ENCODE measurements around the gene FGFRL1. TPM values are rescaled to one million over a fixed set of nuclear protein-coding genes. Genes with fewer than 3 reads are reported as not detected.

FGFRL1 gene
- total and polyA plus RNA-seq, 2 of the 13 experiments (the other 11 are each of a cell fraction or from before 2014, with no cell fraction given), result 19.1 to 30.6 TPM

DNA sequence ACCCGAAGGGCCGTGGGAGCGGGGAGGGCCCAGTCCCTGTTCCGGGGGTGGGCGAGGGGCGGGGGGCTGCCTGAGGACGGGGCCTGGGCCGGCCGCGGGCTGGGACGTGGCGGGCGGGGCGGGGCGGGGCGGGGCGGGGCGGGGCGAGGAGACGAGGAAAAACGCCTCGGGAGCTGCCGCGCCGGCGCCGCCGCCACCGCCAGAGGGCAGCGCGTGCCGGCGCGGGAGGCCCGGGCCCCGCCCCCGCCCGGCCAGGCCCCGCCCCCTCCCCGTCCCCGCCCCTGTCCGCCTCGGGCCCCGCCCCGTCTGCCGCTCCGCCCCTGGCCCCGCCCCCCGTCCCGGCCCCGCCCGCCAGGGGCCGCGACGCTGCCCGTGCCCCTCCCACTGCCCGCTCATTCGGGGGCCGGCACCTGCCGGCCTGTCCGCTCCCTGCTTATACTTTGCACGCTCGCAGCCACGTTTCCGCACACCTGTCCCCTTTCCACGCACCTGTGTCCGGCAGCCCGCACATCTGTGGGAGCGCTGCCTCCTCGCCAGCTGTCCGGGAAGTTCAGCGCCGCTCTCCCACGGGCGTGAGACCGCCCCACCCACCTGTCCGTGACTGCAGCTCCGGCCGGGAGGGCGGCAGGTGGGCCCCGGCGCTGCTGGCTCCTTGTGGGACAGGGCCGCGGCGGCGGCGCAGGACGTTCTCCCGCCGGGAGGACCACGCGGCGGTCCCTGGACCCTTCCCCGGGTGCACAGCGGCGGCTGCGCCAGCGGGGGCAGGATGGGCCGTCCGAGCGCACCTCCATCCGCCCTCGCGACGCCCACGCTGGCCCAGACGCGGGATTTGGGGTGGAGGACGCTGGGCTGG is 1.7 kb upstream of the FGFRL1 start (continued):
- TF ChIP-seq MAFK (conservative IDR thresholded peaks at IDR 0.05 in 1 of 2, IDR thresholded peaks at IDR 0.05 in 1 of 2; ENCODE audit: low read length in 2 of 2) (no peak), SUZ12 (IDR thresholded peaks at IDR 0.05; ENCODE audit: low read depth, low read length) (no peak), PRPF4 (IDR thresholded peaks at IDR 0.05; ENCODE audit: low read depth, low read length, poor library complexity, severe bottlenecking) (no peak), TGIF2 (CRISPR knock-in tag; IDR thresholded peaks at IDR 0.05) (0 out of 2 replicates have a peak, but pooled peaks have one; percentile 22), ZNF761 (CRISPR knock-in tag; conservative IDR thresholded peaks at IDR 0.05) (no peak), JUNB (CRISPR knock-in tag; IDR thresholded peaks at IDR 0.05; ENCODE audit: borderline replicate concordance) (no peak), SAP130 (CRISPR knock-in tag; IDR thresholded peaks at IDR 0.05; ENCODE audit: low read depth) (peak; percentile 45), ZNF790 (CRISPR knock-in tag; IDR thresholded peaks at IDR 0.05; ENCODE audit: borderline replicate concordance) (no peak), NFYB (CRISPR knock-in tag; IDR thresholded peaks at IDR 0.05) (no peak), ZBTB44 (CRISPR knock-in tag; IDR thresholded peaks at IDR 0.05) (no peak), ZKSCAN5 (CRISPR knock-in tag; IDR thresholded peaks at IDR 0.05) (no peak), ISX (CRISPR knock-in tag; conservative IDR thresholded peaks at IDR 0.05) (no peak), ZNF7 (CRISPR knock-in tag; IDR thresholded peaks at IDR 0.05) (no peak), PBX2 (CRISPR knock-in tag; IDR thresholded peaks at IDR 0.05) (no peak), NFE2L1 (CRISPR knock-in tag; IDR thresholded peaks at IDR 0.05; ENCODE audit: borderline replicate concordance) (no peak), ZSCAN20 (CRISPR knock-in tag; IDR thresholded peaks at IDR 0.05; ENCODE audit: borderline replicate concordance) (peak; percentile 35; the same call in 1 of the 2 replicates), HNF4G (IDR thresholded peaks at IDR 0.05; ENCODE audit: borderline replicate concordance, low read depth, low read length) (no peak), HNF4G (CRISPR knock-in tag; IDR thresholded peaks at IDR 0.05; ENCODE audit: borderline replicate concordance, low read depth) (no peak), ZNF143 (CRISPR knock-in tag; IDR thresholded peaks at IDR 0.05) (0 out of 2 replicates have a peak, but pooled peaks have one; percentile 18), SP5 (CRISPR knock-in tag; IDR thresholded peaks at IDR 0.05; ENCODE audit: borderline replicate concordance, low read depth) (peak; percentile 42; the same call in 1 of the 2 replicates), ZNF275 (CRISPR knock-in tag; IDR thresholded peaks at IDR 0.05; ENCODE audit: borderline replicate concordance) (no peak)
- TF ChIP-seq, protein P1, sequence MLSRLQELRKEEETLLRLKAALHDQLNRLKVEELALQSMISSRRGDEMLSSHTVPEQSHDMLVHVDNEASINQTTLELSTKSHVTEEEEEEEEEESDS (CRISPR knock-in tag; IDR thresholded peaks at IDR 0.05; ENCODE audit: borderline replicate concordance), result no peak
- TF ChIP-seq, protein P2, sequence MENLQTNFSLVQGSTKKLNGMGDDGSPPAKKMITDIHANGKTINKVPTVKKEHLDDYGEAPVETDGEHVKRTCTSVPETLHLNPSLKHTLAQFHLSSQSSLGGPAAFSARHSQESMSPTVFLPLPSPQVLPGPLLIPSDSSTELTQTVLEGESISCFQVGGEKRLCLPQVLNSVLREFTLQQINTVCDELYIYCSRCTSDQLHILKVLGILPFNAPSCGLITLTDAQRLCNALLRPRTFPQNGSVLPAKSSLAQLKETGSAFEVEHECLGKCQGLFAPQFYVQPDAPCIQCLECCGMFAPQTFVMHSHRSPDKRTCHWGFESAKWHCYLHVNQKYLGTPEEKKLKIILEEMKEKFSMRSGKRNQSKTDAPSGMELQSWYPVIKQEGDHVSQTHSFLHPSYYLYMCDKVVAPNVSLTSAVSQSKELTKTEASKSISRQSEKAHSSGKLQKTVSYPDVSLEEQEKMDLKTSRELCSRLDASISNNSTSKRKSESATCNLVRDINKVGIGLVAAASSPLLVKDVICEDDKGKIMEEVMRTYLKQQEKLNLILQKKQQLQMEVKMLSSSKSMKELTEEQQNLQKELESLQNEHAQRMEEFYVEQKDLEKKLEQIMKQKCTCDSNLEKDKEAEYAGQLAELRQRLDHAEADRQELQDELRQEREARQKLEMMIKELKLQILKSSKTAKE (CRISPR knock-in tag; IDR thresholded peaks at IDR 0.05; ENCODE audit: borderline replicate concordance), result no peak

All from HepG2 (cell line).